H9 (cell line): Measurements from ENCODE around the gene F12. TPM values are rescaled to one million over a fixed set of nuclear protein-coding genes. Genes with fewer than 3 reads are reported as not detected.

Source experiments
- DNase-seq: peaks from one replicate; pipeline ENCODE4 v3.0.0-alpha.2; 2017
- H2AFZ ChIP-seq: one replicate; pipeline ENCODE4 v1.6.1; 2013; ENCODE audit warnings: mild to moderate bottlenecking, low read length, control low read depth, moderate library complexity
- H2AK5ac ChIP-seq: 2 replicates; pipeline ENCODE4 v1.6.1; 2013; ENCODE audit warnings: low read length, control low read depth, mixed read lengths; ENCODE audit not compliant: insufficient read length
- H2BK120ac ChIP-seq: one replicate; pipeline ENCODE4 v1.6.1; 2013; ENCODE audit warnings: low read depth, mild to moderate bottlenecking, low read length, control low read depth, inconsistent platforms; ENCODE audit not compliant: poor library complexity, severe bottlenecking
- H2BK12ac ChIP-seq: 2 replicates; pipeline ENCODE4 v1.6.1; 2013; ENCODE audit warnings: low read length, control low read depth, mixed read lengths, low read depth; ENCODE audit not compliant: insufficient read length
- H2BK15ac ChIP-seq: 2 replicates; pipeline ENCODE4 v1.6.1; 2013; ENCODE audit warnings: low read depth, low read length, control low read depth
- H2BK20ac ChIP-seq: one replicate; pipeline ENCODE4 v1.6.1; 2013; ENCODE audit warnings: low read depth, mild to moderate bottlenecking, low read length, control low read depth, inconsistent platforms; ENCODE audit not compliant: poor library complexity, severe bottlenecking
- H2BK5ac ChIP-seq: 2 replicates; pipeline ENCODE4 v1.6.1; 2013; ENCODE audit warnings: low read length, control low read depth, mixed read lengths; ENCODE audit not compliant: insufficient read length
- H3K14ac ChIP-seq: 2 replicates; pipeline ENCODE4 v1.6.1; 2013; ENCODE audit warnings: low read length, control low read depth; ENCODE audit not compliant: insufficient read depth
- H3K18ac ChIP-seq: 2 replicates; pipeline ENCODE4 v1.6.1; 2013; ENCODE audit warnings: low read depth, mild to moderate bottlenecking, mixed read lengths, low read length, control low read depth; ENCODE audit not compliant: insufficient read length
- H3K23ac ChIP-seq: 2 replicates; pipeline ENCODE4 v1.6.1; 2013; ENCODE audit warnings: low read length, control low read depth, mixed read lengths, low read depth; ENCODE audit not compliant: insufficient read length
- H3K23me2 ChIP-seq: 2 replicates; pipeline ENCODE4 v1.6.1; 2013; ENCODE audit warnings: low read depth, mild to moderate bottlenecking, mixed read lengths, low read length, control low read depth; ENCODE audit not compliant: insufficient read length, poor library complexity, severe bottlenecking
- H3K27ac ChIP-seq: 2 replicates; pipeline ENCODE4 v1.5.1; 2013; ENCODE audit warnings: low read length, control low read depth, mixed read lengths, low read depth; ENCODE audit not compliant: insufficient read length
- H3K27me3 ChIP-seq: 2 replicates; pipeline ENCODE4 v1.6.1; 2013; ENCODE audit warnings: low read length, control low read depth, inconsistent platforms; ENCODE audit not compliant: insufficient read depth
- H3K4ac ChIP-seq: 2 replicates; pipeline ENCODE4 v1.6.1; 2013; ENCODE audit warnings: low read depth, mild to moderate bottlenecking, control low read depth, inconsistent platforms, low read length, moderate library complexity
- H3K4me1 ChIP-seq: 2 replicates; pipeline ENCODE4 v1.6.1; 2013; ENCODE audit warnings: low read length, control low read depth, inconsistent platforms; ENCODE audit not compliant: insufficient read depth
- H3K4me2 ChIP-seq: 2 replicates; pipeline ENCODE4 v1.6.1; 2013; ENCODE audit warnings: low read length, control low read depth, mixed read lengths; ENCODE audit not compliant: insufficient read length, insufficient read depth
- H3K56ac ChIP-seq: 2 replicates; pipeline ENCODE4 v1.6.1; 2013; ENCODE audit warnings: low read depth, mild to moderate bottlenecking, mixed read lengths, low read length, control low read depth; ENCODE audit not compliant: insufficient read length
- H3K79me1 ChIP-seq: 2 replicates; pipeline ENCODE4 v1.6.1; 2013; ENCODE audit warnings: low read depth, mild to moderate bottlenecking, moderate library complexity, low read length, control low read depth, inconsistent platforms; ENCODE audit not compliant: insufficient read depth, poor library complexity, severe bottlenecking
- H3K79me2 ChIP-seq: 2 replicates; pipeline ENCODE4 v1.6.1; 2013; ENCODE audit warnings: low read length, control low read depth, inconsistent platforms; ENCODE audit not compliant: insufficient read depth
- H3K9ac ChIP-seq: 2 replicates; pipeline ENCODE4 v1.6.1; 2013; ENCODE audit warnings: low read length, control low read depth, mixed read lengths; ENCODE audit not compliant: insufficient read length; ENCODE audit errors: extremely low read depth
- H3K9me3 ChIP-seq: one replicate; pipeline ENCODE4 v1.6.1; 2013; ENCODE audit warnings: low read depth, low read length, inconsistent platforms; ENCODE audit not compliant: control insufficient read depth
- H3T11ph ChIP-seq: one replicate; pipeline ENCODE4 v1.6.1; 2013; ENCODE audit warnings: mild to moderate bottlenecking, low read length, control low read depth, inconsistent platforms
- H4K20me1 ChIP-seq: one replicate; pipeline ENCODE4 v1.6.1; 2013; ENCODE audit not compliant: control insufficient read depth, insufficient read length, insufficient read depth
- H4K5ac ChIP-seq: 2 replicates; pipeline ENCODE4 v1.6.1; 2013; ENCODE audit warnings: low read depth, mild to moderate bottlenecking, mixed read lengths, low read length, control low read depth; ENCODE audit not compliant: insufficient read length
- H4K8ac ChIP-seq: replicated peaks from 2 replicates; pipeline ENCODE4 v1.6.1; 2013; ENCODE audit warnings: low read length, control low read depth, mixed read lengths, low read depth; ENCODE audit not compliant: insufficient read length
- H4K91ac ChIP-seq: 2 replicates; pipeline ENCODE4 v1.6.1; 2013; ENCODE audit warnings: low read depth, mild to moderate bottlenecking, moderate library complexity, mixed read lengths, low read length, control low read depth; ENCODE audit not compliant: insufficient read length
- H3K27ac Mint-ChIP-seq, 3 experiments: 2 replicates in 2 of 3; 3 replicates in 1 of 3; pipeline ENCODE4 v1.8.0; 2020 to 2021; ENCODE audit warnings: mixed read lengths in 3 of 3, mild to moderate bottlenecking in 1 of 3, moderate library complexity in 1 of 3
- H3K27me3 Mint-ChIP-seq: 2 replicates; pipeline ENCODE4 v1.8.0; 2021; ENCODE audit warnings: low read depth, mild to moderate bottlenecking, moderate library complexity, mixed read lengths
- H3K36me3 Mint-ChIP-seq, 3 experiments: 2 replicates in 2 of 3; 3 replicates in 1 of 3; pipeline ENCODE4 v1.8.0; 2020 to 2021; ENCODE audit warnings: low read depth in 3 of 3, mixed read lengths in 3 of 3; ENCODE audit not compliant: insufficient read depth in 1 of 3
- H3K4me1 Mint-ChIP-seq, 2 experiments: 2 replicates each; pipeline ENCODE4 v1.8.0; 2020; ENCODE audit warnings: mixed read lengths in 2 of 2
- H3K4me3 Mint-ChIP-seq, 2 experiments: 2 replicates in 1 of 2; 3 replicates in 1 of 2; pipeline ENCODE4 v1.8.0; 2020 to 2021; ENCODE audit warnings: mild to moderate bottlenecking in 2 of 2, mixed read lengths in 2 of 2, moderate library complexity in 1 of 2
- H3K9me3 Mint-ChIP-seq, 2 experiments: 2 replicates in 1 of 2; 3 replicates in 1 of 2; pipeline ENCODE4 v1.8.0; 2020; ENCODE audit warnings: mild to moderate bottlenecking in 2 of 2, mixed read lengths in 2 of 2, moderate library complexity in 1 of 2
- CTCF ChIP-seq: fragments of 200-600 bp; sonication (generic); conservative IDR thresholded peaks from 3 replicates; pipeline ENCODE4 v1.8.0; 2021; ENCODE audit warnings: antibody characterized with exemption, mild to moderate bottlenecking
- WGBS: extraction: QIAGEN DNeasy Blood & Tissue Kit; methylation state at CpG from one replicate; pipeline ENCODE4 v1.1.7; 2013; ENCODE audit warnings: missing lambda C conversion rate, low lambda C conversion rate, mixed read lengths; ENCODE audit not compliant: insufficient read length; ENCODE audit errors: extremely low coverage; 5-methylcytosine and 5-hydroxymethylcytosine counted together
- total RNA-seq: library from RNA; stranded (reverse); gene quantifications from 2 replicates; pipeline ENCODE4 v1.2.1, GENCODE V29; 2021

The F12 gene
- total RNA-seq, 1 experiment from 2014 or later = 3.5 TPM

GRCh38 chr5:177446200-177447065 is 37.1 kb upstream of the F12 start, which contains the start of gene PRR7:
TSS of gene PRR7 (plus strand) at chr5:177446814. CDS start at chr5:177455068, 8,254 bp downstream.
- Histone ChIP-seq H2BK20ac (no peak within 1 kb of the TSS), H3K27me3 (no peaks in the 10 kb centered on the region; the same call in 1 of the 2 replicates), H4K91ac (no peak within 1 kb of the TSS), H3K14ac (peak within 1 kb of the TSS; percentile 81), H3K9me3 (no peaks in the 10 kb centered on the region), H3K79me1 (no peaks in the 10 kb centered on the region), H2AFZ (no peak within 1 kb of the TSS), H2BK5ac (no peak within 1 kb of the TSS), H2BK15ac (no peak within 1 kb of the TSS), H3K18ac (peak within 1 kb of the TSS; percentile 80), H3K27ac (no peak within 1 kb of the TSS), H4K5ac (peak within 1 kb of the TSS; percentile 29), H2BK12ac (no peak within 1 kb of the TSS), H3T11ph (no peak within 1 kb of the TSS), H3K23ac (no peak within 1 kb of the TSS), H3K4me1 (no peaks in the 10 kb centered on the region; the same call in 1 of the 2 replicates), H3K23me2 (peaks cover 7% of the 10 kb centered on the region), H3K79me2 (no peaks in the 10 kb centered on the region), H4K20me1 (no peaks in the 10 kb centered on the region), H3K56ac (no peak within 1 kb of the TSS), H2AK5ac (no peak within 1 kb of the TSS), H3K9ac (peak within 1 kb of the TSS; percentile 47), H3K4ac (no peak within 1 kb of the TSS; the same call in 1 of the 2 replicates), H3K4me2 (peak within 1 kb of the TSS; percentile 73), H2BK120ac (no peak within 1 kb of the TSS), H4K8ac (no peak within 1 kb of the TSS)
- peaks cover 3 to 14% (median 4%) of the 10 kb centered on the region in 3 experiments for H3K36me3 Mint-ChIP-seq
- peak within 1 kb of the TSS; percentile 65 to 79 for H3K4me3 Mint-ChIP-seq
- no peaks in the 10 kb centered on the region for H3K9me3 Mint-ChIP-seq
- H3K4me1 Mint-ChIP-seq = peaks cover 40 to 46% of the 10 kb centered on the region in 2 experiments
- peaks cover 30% of the 10 kb centered on the region for H3K27me3 Mint-ChIP-seq
- WGBS = no CpG with 5 or more reads among the region's 89 CpGs
- DNase-seq = peak; percentile 61
- TF ChIP-seq CTCF = no peak
- peak within 1 kb of the TSS in 2 of 3 experiments; percentile 36 to 85; a peak in 4 of 7 replicates for H3K27ac Mint-ChIP-seq
